ENCODE results near the gene CARS1.
A peak's percentile ranks its signal among the peaks of the same experiment; 100 is the strongest.

Gene CARS1

DNA sequence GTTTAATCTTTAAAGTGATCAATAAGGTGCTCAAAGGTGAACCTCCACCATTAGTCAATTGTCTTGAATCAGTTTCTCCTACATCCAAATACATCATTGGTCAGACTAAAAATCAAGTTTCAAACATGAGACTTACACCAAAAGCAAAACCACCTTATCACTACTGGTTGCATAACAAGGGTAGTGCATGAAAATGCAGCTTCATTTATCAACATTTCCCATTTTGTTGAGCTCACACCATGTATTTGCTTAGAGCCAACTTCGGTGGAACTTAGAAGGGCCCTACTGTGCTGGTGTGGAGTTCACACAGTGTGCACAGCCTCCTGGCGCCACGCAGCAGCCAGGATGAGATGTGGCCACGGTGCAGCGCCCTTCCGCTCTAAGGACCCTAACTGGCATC, 104.9 kb downstream of the CARS1 start:
- no peak for DNase-seq

DNA sequence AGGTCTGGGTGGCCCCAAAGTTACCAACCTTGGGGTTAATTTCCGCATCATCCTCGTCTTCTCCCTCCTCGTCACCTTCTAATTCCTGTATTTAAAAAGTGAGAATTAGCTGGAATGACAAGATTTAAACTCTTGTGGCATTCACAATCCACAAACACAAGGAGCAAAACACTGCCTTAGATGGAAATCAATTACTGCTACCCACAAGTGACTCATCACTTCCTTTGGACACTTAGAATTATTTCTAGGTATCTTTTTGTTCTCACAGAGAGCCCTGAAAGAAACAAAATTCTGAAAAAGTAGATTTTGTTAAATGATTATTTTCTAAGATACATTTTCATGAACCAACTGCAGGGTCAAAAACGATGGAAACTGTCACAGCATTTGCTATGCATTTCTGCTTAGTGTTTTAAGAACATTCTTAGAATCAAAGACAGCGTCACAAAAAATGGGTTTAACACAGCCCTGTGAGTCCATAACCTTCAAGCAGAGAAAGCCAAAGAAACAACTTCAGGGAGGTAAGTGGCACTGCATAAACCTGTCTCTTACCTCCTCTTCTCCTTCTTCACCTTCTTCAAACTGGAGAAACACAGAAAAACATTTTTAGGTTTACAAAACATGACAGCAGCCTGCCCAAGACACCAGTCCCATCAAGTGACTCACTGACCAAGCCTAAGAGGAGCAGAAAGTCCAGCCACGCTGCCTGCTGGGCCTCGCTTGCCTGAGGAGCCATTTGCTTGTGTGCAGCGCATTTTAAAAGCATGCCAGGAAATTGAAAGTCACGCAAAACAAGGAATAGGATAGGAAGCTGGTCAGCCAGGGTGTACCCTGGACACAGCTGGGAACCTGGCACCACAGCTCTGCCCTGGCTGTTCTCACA, 105.8 kb downstream of the CARS1 start:
- DNase-seq = peak; percentile 68
